Measurements from ENCODE around the gene PIEZO1. TPM values are rescaled to one million over a fixed set of nuclear protein-coding genes. Genes with fewer than 3 reads are reported as not detected.

Gene PIEZO1
- total RNA-seq, 1 donor from 2014 or later: 164 TPM

DNA sequence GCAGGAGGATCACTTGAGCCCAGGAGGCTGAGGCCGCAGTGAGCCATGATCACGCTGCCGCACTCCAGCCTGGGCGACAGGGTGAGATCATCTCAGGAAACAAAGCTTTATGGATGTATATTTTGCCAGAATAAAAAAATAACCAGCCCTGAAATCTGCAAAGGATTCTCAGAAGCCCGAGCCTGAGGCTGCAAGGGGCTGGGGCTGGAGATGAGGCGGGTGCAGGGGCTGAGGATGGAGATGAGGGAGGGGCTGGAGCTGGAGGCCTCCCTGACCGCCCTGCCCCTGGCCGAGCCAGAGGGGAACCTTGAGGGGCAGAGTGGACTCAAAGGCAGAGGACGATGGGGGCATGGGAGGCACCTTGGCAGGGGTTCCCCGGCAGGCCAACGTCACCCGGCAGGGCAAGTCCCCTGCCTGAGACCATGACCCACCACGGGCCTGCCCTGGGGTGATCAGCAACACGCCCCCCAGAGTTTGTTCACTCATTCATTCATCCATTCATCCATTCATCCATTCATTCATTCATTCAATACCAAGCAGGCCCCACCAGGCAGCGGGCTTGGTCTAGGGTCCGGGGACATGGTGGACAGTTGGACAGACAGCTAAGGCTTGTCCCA, 32.5 kb downstream of the PIEZO1 start:
- intact Hi-C loops (cut with DNase I): no loop called here
- H3K27ac ChIP-seq: no peak overlapping the region
- TF ChIP-seq, protein P1, sequence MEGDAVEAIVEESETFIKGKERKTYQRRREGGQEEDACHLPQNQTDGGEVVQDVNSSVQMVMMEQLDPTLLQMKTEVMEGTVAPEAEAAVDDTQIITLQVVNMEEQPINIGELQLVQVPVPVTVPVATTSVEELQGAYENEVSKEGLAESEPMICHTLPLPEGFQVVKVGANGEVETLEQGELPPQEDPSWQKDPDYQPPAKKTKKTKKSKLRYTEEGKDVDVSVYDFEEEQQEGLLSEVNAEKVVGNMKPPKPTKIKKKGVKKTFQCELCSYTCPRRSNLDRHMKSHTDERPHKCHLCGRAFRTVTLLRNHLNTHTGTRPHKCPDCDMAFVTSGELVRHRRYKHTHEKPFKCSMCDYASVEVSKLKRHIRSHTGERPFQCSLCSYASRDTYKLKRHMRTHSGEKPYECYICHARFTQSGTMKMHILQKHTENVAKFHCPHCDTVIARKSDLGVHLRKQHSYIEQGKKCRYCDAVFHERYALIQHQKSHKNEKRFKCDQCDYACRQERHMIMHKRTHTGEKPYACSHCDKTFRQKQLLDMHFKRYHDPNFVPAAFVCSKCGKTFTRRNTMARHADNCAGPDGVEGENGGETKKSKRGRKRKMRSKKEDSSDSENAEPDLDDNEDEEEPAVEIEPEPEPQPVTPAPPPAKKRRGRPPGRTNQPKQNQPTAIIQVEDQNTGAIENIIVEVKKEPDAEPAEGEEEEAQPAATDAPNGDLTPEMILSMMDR (IDR thresholded peaks at IDR 0.05): no peak
- ATAC-seq (no peak), DNase-seq (no peak)
- H3K4me3 ChIP-seq: no peak overlapping the region
- H3K9me3 ChIP-seq: no peaks in the 10 kb centered on the region
- H3K27me3 ChIP-seq (ENCODE audit: low read depth): no peaks in the 10 kb centered on the region
- H3K36me3 ChIP-seq: peaks cover 24% of the 10 kb centered on the region
- peaks cover 15% of the 10 kb centered on the region for H3K4me1 ChIP-seq

DNA sequence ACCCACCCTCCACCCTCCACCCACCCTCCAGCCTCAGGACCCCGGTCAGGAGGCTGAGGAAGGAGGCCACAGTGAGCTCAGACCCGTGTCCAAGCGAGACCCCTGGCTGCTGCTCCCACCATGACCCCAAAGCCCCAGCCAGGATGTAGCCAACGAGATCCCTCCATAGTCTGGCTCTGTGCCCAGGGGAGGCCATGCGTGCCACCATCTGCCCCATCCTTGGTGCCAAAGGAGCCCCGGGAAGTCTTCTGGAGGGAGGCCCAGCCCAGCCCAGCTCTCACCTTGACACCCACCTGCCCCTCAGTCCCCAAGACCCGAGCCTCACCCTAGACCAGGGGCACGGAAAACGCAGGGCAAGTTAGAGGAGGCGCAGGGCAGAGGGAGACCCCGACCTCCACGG, 34.2 kb downstream of the PIEZO1 start:
- TF ChIP-seq, protein P1 (IDR thresholded peaks at IDR 0.05): no peak
- ATAC-seq (no peak), DNase-seq (no peak)
- Histone ChIP-seq H3K27ac (no peak overlapping the region), H3K9me3 (no peaks in the 10 kb centered on the region), H3K36me3 (peaks cover 24% of the 10 kb centered on the region), H3K27me3 (ENCODE audit: low read depth) (no peaks in the 10 kb centered on the region), H3K4me1 (peaks cover 23% of the 10 kb centered on the region), H3K4me3 (no peak overlapping the region)
- intact Hi-C loops (cut with DNase I): no loop called here

DNA sequence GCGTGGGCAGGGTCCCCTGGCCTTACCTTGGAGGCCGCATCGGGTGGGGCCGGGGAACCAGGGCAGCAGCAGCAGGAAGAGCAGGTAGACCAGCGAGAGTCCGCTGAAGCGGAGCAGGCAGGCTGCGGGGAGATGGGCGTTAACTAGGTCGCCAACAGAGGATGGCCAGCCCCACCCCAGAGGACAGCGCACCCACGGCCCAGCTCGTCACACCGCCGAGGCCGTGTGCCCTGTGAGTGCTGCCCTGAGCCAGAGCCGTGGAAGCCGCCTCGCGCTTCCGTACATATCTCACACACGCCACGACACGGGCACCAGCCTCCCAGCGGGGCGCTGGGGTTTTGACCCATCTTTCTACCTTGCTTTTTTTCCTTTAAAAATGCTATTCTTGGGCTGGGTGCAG, 35.7 kb downstream of the PIEZO1 start:
- Histone ChIP-seq H3K4me1 (peaks cover 28% of the 10 kb centered on the region), H3K36me3 (peaks cover 24% of the 10 kb centered on the region), H3K9me3 (no peaks in the 10 kb centered on the region), H3K27me3 (ENCODE audit: low read depth) (no peaks in the 10 kb centered on the region), H3K4me3 (no peak overlapping the region), H3K27ac (no peak overlapping the region)
- ATAC-seq (no peak), DNase-seq (no peak)
- TF ChIP-seq, protein P1 (IDR thresholded peaks at IDR 0.05): no peak
- intact Hi-C loops (cut with DNase I): no loop called here

DNA sequence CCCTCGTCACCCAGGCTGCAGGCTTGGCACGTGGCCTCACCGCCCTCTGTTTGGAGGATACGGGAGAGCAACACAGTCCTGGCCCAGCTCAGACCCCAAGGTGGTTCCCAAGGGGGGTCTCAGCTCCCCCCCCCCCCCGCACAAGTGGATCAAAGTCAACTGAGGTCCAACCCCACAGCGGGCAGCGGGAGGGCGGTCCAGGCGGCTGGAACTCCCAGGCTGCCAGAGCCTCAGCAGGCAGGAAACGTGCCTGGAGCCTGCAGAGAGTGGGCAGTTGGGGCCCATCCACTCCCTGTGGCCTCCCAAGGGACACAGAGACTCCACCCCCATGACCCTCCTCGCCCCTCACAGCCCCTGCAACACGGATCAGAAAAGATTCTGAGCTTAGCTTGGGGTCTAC, 36.7 kb downstream of the PIEZO1 start:
- H3K9me3 ChIP-seq: no peaks in the 10 kb centered on the region
- H3K36me3 ChIP-seq: peaks cover 22% of the 10 kb centered on the region
- H3K4me3 ChIP-seq: no peak overlapping the region
- TF ChIP-seq, protein P1 (IDR thresholded peaks at IDR 0.05): no peak
- H3K4me1 ChIP-seq: peaks cover 34% of the 10 kb centered on the region
- intact Hi-C loops (cut with DNase I): no loop called here
- DNase-seq: no peak
- no peaks in the 10 kb centered on the region for H3K27me3 ChIP-seq (ENCODE audit: low read depth)
- no peak for ATAC-seq
- no peak overlapping the region for H3K27ac ChIP-seq

DNA sequence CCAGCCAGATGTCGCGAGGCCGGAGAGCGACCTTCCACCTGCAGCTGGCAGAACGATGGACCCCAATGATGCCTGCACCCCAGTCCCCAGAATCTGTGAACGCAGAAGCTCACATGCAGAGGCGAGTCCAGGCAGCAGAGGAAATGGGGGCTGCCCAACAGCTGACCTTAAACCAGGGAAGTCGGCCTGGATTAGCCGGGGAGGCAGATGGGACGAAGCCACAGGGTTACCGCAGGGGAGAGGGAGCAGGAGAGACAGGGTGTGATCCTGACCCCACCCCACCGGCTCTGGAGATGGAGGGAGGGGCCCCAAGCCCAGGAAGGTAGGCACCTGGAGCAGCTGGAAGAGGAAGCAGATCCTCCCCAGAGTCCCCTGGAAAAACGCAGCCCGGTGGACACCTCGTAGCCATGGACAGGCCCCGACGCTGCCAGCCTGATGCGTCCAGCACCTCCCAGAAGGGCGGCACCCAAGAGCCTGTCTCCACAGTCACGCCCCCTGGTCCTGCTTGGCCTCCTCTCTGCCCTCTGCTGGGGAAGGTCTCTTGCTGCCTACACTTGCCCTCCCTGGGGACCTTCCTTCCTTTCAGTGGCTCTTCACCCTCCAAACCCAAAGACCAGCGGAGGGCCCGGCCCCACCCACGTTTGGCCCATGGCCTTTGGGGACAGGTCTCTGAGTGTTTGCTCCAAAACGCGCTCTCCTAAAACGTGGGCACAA, 37.3 kb downstream of the PIEZO1 start:
- no peak overlapping the region for H3K27ac ChIP-seq
- no peaks in the 10 kb centered on the region for H3K27me3 ChIP-seq (ENCODE audit: low read depth)
- ATAC-seq (peak; percentile 31 to 41), DNase-seq (no peak)
- TF ChIP-seq, protein P1 (IDR thresholded peaks at IDR 0.05): peak; percentile 18
- H3K9me3 ChIP-seq: no peaks in the 10 kb centered on the region
- H3K36me3 ChIP-seq: peaks cover 26% of the 10 kb centered on the region
- H3K4me1 ChIP-seq: peaks cover 34% of the 10 kb centered on the region
- no peak overlapping the region for H3K4me3 ChIP-seq
- intact Hi-C loops (cut with DNase I): no loop called here

All from lower lobe of right lung (tissue), 2 donors.